Stimulated activated CD4-positive, alpha-beta T cell treated with anti-CD3 and anti-CD28 coated beads, Interleukin-12 subunit alpha, Interleukin-12 subunit beta, amount 100 ng/mL, for 48 hours (primary cell): ENCODE data around the gene AKT1S1.

Experiments used
- DNase-seq, 3 donors: peaks; one replicate each; pipeline ENCODE4 v3.0.0-alpha.2; 2020; ENCODE audit warnings: low read depth in 2 of 3, low spot score in 1 of 3

AKT1S1 gene

DNA sequence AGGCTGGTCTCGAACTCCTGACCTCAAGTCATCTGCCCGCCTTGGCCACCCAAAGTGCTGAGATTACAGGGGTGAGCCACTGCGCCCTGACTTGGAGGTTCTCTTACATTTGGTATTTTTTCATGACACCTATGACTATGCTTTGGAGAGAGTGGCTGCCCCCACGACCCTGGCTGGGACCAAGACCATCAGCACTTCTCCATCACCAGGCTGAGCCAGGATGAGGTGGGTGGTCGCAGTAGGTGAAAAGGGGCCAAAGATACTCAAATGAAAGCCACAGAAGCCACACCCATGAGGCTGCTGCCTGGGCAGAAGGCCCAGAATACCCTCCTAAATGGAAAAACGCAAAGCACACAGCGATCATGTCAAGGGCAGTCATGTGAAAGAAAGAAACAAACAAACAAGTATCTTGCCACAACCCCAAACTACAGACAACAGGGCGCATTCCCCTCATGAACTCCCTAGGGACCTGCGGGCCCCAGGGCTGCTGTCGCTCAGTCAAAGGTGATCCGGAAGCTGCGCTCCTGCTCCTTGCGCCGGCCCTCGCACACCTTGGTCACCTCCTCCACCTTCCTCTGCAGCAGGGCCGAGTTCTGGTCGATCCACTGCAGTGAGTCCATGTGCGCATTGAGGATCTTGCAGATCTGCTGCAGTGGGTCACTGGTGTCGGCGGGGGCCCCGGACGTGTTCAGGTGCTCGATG lies 30.7 kb upstream of the AKT1S1 start:
- no peak for DNase-seq

- DNase-seq = no peak
Measured at GRCh38 chr19:49906879-49907564, 29.9 kb upstream of the AKT1S1 start.

GRCh38 chr19:49904136-49904535 lies 27.0 kb upstream of the AKT1S1 start:
- no peak for DNase-seq

- DNase-seq = peak in 2 of 3 donors; percentile 48 to 58
Measured at GRCh38 chr19:49896863-49897621, 19.9 kb upstream of the AKT1S1 start, which contains the start of gene IL4I1. Gene IL4I1, minus strand, starts transcription at chr19:49896887. Its CDS starts 727 bp downstream, at chr19:49896160.

DNA sequence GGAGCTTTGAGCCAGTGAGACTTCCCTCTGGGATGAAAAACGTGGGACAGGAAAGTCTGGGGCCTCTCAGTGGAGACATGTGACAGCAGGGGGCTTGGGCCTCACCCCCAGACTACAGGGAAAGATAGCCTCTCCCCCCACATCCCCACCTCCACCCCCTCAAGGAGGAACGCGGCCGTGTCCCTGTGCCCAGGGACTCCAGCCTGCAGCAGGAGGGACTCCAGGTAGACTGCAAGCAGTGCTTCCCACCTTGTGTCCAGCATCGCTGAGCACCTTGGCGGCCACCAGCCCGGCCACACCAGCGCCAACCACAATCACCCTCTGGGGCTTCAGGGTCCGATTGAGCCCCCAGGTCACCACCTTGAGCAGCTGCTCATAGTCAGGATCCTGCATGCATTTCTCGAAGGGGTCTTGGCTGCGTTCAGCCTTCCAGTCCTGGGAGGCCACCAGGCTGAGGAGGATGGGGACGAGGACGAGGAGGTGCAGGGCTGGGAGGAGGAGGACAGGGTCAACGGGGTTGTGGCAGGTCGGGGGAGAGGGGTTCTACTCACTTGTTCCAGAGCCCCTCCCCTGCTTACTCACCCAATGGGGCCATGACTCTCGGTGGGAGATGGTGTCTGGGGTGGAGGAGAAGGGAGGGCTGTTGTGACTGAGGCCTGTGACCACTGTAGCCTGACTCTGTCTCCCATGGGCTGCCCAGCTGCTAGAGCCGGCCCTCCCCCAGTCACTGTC lies 18.6 kb upstream of the AKT1S1 start:
- peak in 1 of 3 donors; percentile 31 for DNase-seq

DNA sequence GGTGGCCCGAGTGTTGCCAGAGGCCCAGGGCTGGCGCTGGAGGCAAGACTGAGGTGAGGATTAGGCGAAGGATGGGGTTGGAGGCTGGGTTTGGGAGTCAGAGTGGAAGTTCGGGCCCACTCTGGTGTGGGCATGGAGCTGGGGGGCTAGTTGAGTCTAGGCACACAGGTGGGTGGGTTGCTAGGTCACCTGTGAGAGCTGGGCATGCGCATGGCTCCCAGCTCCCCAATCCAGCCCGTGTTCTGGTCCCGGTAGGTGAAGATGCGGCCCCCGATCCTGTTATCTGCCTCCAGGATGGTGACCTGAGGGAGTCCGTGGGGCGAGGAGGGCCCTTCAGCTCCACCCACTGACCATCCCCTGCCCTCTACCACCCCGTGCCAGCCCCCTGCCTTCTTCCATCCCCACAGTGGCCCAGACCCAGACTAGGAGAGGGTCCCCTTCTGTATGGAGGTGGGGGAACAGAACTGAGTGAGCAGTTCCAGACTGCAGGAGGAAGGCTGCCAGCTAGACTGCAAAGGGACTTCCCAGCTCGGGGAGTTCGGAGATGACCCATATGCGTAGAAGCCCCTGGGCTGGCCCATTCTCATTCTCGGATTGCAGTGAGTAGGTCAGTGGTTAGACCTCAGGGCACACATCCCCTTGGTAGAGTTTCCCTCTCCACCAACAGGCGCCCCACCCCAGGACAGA lies 17.9 kb upstream of the AKT1S1 start:
- peak; percentile 27 to 54 (median 31) for DNase-seq

DNA sequence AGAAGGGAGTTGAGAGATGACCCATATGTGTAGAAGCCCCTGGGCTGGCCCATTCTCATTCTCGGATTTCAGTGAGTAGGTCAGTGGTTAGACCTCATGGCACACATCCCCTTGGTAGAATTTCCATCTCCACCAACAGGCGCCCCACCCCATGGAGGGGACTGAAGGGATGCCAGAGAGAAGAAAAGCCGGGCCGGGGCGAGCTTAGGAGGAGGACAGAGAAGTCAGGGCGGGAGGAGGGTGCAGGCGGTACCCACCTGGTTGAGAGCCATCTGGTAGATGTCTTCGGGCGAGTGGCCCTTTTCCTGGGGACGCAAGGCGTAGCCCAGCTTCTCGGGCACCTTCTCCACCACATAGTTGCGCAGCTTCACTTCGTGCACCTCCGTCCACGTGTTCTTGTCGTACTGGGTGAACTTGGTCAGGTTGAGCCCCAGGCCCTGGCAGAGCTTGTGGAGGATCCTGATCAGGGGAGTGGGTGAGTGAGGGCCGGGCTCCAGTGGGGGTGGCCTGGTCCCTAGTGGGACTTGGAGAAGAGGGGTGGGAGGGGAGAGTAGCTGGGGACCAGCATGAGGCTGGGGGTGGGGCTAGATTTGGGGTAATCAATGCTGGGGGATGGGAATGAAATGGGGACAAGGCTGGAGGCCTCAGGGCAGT lies 17.0 kb upstream of the AKT1S1 start:
- no peak for DNase-seq

DNA sequence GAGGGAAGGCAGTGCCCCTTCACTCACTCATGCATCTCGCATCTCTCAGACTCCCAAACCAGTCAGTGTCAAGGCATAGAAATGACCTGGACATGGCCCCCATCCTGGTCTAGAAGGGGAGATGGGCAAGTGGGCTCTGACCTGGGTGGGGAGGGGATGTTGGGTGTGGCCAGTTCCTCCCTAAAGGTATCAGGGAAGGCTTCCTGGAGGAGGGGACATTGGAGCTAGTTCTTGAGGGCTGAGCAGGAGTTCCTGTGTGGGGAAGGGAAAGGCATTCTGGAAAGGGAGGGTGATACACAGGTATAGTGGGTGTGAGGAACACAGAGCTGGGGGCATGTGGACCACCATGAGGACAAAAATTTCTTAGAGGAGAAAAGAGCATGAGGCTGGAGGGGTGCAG lies 15.6 kb upstream of the AKT1S1 start:
- DNase-seq = no peak

DNA sequence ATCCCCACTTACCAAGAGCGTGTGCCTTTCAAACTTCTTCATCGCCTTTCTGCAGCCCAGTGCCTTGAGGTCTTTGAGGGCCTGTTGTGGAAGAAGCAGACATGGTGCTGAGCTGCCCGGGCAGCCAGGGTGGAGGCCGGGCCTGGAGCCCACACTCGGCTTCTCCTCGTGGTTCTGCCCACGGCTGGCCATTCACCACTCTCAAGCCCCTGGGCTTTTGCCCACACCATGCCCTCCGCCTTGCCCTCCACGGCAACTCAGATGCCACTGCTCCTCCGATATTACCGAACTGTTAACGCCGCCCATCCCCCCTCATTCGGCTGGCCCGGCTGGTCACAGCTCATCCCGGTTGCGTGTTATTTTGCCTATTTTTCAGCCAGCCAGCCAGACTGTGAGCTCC lies 14.2 kb upstream of the AKT1S1 start:
- no peak for DNase-seq

DNA sequence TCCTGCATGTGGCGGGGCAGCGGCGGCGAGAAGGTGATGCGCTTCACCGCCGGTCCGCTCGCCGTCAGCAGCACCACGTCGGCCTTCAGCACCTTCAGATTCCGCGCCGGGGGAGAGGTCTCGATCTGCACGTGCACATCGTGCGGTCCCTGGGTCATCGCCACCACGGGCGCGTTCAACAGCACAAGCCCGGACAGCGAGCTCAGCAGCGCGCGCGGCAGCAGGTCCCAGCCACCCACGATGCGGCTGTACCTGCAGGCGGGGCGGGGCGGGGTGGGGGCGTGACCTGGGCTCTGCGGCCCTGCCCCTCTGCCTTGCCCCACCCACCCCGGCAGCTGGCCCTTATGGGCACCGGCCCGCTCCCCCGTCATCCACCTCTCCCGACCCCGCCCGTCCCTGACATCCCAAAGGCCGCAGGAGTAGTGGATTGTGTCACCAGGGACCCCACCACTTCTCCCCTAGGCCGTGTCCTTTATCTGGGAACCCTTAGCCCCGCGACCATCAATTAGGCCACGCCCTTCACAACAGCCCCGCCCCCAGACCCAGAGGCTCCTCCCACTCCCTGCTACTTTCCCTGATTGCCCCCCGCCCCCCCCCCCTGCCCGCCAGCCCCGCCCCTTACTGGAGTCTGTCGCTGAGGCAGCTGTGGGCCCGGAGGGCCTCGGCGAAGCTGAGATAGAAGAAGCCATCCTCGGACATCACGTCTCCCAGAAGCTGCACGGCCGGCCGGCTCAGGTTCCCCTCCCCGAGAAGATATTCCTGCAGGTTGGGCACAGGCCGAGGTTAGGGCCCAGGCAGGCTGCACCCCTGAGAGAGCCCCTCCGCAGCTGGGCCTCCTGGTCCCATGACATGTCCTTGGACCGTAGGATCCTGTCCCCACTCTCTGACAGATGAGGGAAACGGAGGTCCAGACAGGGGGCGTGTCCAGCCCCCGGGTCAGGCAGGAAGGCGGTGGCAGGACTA lies 13.5 kb upstream of the AKT1S1 start:
- DNase-seq = peak; percentile 33 to 61 (median 53)

DNA sequence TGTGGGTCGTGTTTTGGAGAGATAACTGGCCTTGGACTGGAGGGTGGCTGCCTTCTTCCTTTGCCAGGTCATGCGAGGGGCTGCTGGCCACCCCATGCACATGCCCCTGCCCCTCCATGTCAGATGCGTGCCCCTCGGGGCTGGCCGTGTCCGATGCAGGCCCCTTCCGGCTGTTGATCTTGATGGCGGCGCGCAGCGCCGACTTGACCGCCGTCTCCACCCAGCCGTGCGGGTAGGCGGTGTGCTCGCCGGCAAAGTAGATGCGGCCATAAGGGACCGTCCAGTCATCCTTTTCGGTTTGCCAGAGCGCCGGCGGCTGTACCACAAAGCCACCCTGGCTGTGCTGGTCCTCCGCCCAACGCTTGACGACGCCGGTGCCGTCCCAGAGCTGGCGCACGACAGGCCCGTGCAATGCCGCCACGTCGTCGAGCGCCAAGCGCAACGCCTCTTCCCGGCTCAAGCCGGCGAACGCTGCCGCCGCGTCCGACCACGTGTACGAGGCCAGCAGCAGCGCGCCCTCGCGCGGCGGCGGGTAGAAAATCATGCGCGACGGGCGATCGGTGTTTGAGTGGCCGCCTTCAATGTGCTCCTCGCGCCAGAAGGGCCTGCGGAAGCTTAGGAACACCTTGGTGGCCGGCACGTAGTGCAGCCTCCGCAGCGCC lies 12.7 kb upstream of the AKT1S1 start:
- DNase-seq = peak; percentile 60 to 74 (median 72)

DNA sequence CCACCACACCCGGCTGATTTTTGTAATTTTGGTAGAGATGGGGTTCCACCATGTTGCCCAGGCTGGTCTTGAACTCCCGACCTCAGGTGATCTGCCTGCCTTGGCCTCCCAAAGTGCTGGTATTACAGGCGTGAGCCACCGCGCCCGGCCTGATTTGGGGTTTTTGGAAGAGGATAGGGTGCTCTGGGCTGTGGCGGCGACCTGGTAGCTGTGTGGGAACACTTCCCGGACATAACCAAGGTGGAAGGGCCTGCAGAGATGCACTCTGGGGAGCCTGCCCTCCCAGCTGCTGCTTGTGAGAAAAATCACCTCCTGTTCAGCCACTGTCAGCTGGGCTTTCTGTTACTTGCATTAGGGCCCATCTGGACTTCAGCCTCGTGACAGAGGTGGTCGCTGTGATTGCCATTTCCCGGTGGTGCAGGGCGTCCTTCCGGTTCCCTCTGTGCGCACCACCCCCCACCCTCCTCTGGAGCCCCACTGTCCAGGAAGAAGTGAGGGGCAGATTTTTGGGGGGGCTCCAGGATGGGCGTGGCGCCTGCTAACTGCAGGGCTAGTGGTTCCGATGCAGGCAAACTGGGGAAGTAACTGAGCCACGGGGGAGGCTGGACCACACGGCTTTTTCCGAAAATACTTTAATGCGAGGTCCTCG lies 12.0 kb upstream of the AKT1S1 start:
- DNase-seq = no peak

DNA sequence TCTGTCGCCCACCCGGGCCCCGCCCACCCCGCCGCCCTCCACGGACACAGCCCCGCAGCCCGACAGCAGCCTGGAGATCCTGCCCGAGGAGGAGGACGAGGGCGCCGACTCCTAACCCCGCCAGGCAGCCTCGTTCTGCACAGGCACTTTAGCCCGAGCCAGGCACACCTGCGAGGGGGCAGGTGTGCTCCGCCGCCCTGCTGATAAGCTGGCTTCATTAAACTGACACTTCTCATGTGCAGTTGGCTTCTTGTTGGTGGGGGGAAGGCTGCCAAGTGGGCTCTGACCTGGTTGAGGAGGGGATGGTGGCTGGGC lies 11.3 kb upstream of the AKT1S1 start:
- no peak for DNase-seq

DNA sequence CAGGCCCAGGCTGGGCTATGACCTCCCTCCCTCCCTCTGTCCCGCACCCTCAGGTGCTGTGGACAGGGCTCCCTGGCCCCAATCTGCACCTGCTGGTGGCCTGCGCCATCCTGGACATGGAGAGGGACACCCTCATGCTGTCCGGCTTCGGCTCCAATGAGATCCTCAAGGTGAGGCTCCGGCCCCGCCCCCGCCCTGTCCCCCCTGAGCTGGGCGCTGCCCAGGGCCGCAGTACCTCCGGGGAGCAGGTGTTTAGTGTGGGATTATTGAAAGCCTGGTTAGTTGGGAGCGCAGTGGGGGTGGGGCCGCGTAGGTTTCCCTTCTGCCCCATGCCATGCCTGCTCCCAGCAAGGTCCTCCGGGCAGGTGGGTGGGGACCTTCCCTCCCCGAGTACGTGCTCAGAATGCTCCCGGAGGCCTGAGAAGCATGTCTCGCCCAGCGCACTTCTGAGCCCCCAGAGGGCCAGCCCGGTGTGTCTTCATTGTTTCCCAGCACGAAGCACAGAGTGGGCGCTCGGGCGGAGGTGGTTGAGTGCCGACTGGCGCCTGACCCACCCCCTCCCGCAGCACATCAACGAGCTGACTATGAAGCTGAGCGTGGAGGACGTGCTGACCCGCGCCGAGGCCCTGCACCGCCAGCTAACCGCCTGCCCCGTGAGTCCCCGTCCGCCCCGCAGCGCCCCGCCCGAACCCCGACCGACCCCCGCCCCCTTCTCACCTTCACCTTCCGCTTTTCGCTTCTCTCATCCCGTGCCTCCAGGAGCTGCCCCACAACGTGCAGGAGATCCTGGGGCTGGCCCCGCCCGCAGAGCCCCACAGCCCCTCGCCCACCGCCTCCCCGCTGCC lies 10.7 kb upstream of the AKT1S1 start:
- no peak for DNase-seq

- DNase-seq = no peak
Measured at GRCh38 chr19:49887037-49887664, 10.0 kb upstream of the AKT1S1 start.

DNA sequence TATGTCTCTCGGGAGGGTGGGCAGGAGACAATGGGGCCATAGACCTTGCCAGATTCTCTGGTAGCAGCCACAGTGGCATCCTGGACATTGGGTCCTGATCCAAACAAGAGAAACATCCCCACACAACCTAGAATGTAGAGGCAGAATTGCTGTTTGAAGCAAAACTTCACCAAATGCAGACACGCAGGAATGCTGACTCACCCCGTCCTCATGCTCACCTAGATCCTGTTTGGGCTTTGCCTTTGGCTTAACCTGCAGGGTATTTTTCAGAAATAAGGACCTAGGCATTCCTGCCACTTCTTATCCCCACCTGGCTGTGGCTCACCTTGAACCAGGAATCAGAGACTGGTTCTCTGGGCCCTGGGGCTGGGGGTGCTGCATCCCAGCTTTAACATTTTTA lies 7.6 kb upstream of the AKT1S1 start:
- DNase-seq = no peak

- no peak for DNase-seq
Measured at GRCh38 chr19:49884109-49884508, 7.0 kb upstream of the AKT1S1 start.
